UCSD-AML1 (cell line): ENCODE data around the gene FCHSD2.
"Not testable (repeated sequence)": the region's sequence is repeated elsewhere in the genome, so short reads cannot be mapped to it uniquely, and the experiment has no call there.

Experiments
- DNase-seq: peaks from one replicate; lab custom pipeline; 2025; ENCODE audit not compliant: unreplicated experiment; lab: John Stamatoyannopoulos, UW

Gene FCHSD2

GRCh38 chr11:72850832-72851231 lies 291.3 kb downstream of the FCHSD2 start:
- DNase-seq = no peak

DNA sequence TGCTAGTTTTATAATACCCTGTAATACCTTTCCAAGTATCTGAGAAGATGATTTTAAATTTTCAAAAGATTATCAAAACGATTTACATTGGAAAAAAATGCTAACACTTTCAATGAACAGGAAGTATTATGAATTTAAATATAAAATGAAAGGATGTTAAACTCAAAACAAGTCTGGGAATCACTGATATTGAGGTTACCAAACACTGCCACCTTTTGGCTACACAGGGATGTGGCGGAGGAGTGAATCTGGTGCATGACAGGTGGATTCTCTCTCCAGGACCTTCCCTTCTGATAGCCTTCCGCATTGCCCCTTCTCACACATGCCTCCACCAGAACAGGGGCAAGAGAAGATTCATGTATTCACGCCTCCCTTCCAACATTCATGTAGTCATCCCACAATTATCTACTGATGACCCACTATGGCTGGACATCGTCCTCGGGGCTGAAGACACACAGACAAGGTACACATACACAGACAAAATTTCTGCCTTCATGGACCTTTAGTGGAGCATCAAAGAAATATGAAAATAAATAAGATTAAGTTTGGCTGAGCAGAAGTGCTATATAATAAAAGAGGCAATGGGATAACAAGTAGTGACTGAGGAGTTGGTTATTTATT lies 293.2 kb downstream of the FCHSD2 start:
- no peak for DNase-seq

GRCh38 chr11:72844356-72844755 lies 297.8 kb downstream of the FCHSD2 start:
- DNase-seq = no peak

GRCh38 chr11:72842653-72843330 lies 299.3 kb downstream of the FCHSD2 start:
- no peak for DNase-seq

DNA sequence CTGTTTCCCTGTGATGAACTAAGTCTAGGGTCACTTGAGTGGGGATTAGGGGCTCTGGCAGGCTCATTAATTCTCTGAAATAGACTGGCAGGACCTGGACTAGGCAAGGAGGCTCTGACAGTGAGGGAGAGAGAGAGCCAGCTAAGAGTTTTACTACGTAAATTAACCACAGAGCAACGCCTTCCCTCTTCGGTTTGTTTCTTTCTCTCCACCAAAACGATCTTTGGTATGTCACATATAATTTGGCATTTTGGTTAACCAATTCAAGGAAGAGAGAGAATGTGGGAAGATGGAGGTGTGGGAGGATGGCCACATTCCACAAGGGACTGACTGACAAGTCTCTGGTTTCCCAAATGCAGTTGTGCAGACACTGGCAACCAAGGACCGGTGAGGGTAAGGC lies 300.0 kb downstream of the FCHSD2 start:
- DNase-seq = no peak

- DNase-seq = no peak
Observed at GRCh38 chr11:72841397-72841796, 300.7 kb downstream of the FCHSD2 start.

- no peak for DNase-seq
Observed at GRCh38 chr11:72840780-72841179, 301.3 kb downstream of the FCHSD2 start.

- no peak for DNase-seq
Observed at GRCh38 chr11:72838691-72839305, 303.3 kb downstream of the FCHSD2 start.

- no peak for DNase-seq
Observed at GRCh38 chr11:72836111-72836510, 306.0 kb downstream of the FCHSD2 start.

- DNase-seq = no peak
Observed at GRCh38 chr11:72834905-72835304, 307.2 kb downstream of the FCHSD2 start.

- DNase-seq = no peak
Observed at GRCh38 chr11:72833811-72834493, 308.2 kb downstream of the FCHSD2 start.

DNA sequence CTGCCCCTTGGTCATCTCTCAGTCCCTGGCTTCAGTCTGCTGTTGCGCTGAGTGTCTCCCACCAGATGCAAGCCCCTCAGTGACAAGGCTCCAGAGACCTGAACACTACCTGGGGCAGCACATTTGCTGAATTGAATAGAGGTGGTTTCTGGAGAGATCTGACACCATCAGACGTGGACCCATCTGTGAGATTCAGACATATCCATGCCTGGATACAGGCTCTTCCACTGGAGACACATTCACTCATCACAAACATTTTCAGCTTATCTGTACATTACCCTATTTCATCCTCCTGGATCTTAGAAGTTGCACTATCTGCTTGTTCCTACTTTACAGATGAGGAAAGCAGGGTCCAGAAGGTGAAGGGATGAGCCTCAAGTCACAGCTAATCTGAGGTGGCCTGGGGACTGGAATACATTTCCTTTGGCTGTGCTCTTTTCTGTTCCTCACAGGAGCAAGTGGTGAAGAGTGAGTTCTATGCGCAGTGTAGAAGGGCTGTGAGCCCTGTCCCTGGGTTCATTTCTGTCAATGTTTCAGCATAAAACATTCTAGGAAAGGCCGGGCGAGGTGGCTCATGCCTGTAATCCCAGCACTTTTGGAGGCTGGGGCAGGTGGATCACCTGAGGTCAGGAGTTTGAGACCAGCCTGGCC lies 308.9 kb downstream of the FCHSD2 start:
- DNase-seq = no peak

GRCh38 chr11:72832301-72833082 lies 309.6 kb downstream of the FCHSD2 start:
- no peak for DNase-seq

DNA sequence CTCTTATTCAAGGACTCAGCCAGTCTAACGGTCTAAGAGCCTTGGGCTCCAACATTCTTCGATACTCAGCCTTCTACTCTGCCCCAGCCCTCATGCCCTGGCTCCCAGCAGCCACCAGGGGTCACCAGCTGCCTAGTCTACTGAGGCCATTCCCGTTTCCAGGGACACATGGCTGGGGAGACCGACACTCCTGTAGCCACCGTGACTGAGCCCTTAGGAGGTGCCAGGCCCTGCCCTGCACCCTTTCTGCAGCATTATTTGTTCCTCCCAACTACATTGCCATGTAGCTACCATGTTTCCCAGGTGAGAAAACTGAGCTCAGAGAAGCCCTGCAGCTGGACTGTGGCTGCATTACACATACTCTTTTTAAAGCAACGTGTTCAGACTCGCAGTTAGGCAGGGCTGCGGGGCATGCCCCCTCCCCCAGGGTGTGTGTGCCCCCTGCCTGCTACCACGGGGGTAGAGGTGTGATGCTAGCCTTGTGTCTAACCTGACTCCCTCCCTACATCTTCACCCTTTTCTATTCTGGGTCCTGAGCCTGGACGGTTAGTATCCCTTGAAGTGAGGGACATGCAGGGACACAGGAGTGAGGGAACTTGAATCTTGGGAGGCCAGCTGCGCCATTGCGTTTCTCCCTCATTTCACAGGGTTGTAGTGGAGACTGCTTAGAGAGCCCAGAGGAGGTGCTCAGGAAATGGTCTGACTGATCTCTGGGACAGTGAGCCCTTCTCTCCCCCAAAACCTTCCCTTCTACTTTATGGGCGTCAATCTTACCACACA lies 310.4 kb downstream of the FCHSD2 start:
- DNase-seq = peak; percentile 74

DNA sequence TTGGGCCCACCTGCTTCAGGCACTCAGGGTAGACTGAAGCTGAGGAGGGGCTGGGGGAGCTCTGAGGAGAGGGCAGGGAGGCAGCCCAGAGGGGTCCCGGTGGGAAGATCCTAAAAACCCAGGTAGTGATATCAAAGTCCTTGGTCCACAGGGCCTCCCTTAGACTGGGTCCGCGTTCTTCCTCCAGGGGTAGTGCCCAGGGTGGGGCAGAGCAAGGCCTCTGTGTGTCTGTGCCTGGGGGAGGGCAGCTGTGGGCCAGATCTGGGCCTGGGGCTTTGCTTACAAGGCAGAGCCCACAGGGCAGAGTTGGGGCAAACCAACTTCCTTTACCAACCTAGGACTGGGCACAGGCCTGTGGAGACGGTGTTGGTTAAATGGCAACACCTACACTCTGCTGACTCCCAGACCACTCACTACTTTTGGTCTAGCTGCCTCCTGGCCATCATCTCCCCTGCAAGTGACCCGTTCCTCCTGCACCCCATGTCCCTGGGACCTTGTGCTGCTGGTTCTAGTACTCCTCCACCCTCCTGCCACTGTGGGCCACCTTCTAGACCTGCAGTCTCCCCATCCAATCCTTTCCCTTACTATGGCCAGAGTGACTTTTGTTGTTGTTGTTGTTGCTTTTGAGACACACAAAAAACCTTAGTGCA lies 312.1 kb downstream of the FCHSD2 start:
- no peak for DNase-seq

GRCh38 chr11:72829178-72829577 lies 312.9 kb downstream of the FCHSD2 start:
- DNase-seq = no peak

DNA sequence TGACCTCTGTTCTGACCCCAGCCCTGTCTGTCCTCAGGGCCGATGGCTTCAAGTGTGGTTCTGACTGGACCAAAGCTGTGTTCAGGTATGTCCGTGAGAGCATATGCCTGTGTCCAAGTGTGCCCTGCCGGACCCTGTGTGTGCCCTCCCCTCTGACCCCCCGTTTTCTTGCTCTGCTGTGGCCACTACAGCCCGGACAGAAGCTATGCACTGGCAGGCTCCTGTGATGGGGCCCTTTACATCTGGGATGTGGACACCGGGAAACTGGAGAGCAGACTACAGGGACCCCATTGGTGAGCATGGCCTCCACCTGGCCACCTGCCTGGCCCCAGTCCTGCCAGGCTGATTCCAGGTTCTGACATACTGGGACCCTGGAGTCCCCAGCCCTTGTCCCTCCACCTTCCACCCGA lies 313.4 kb downstream of the FCHSD2 start:
- DNase-seq = no peak

GRCh38 chr11:72828081-72828567 lies 314.0 kb downstream of the FCHSD2 start:
- no peak for DNase-seq

GRCh38 chr11:72827656-72828055 lies 314.5 kb downstream of the FCHSD2 start:
- not testable (repeated sequence) for DNase-seq
